GM23338 (cell line): ENCODE measurements around the gene KRTAP3-2.

ENCODE experiments used
- CREB1 ChIP-seq: fragments of 250-450 bp; sonication (Bioruptor Pico); IDR thresholded peaks from 2 replicates; pipeline ENCODE4 v1.5.0; 2020; ENCODE audit warnings: low read depth, mild to moderate bottlenecking, moderate library complexity
- CTCF ChIP-seq, 2 experiments: fragments of 200-600 bp in 1 of 2; sonication (generic) in 1 of 2; conservative IDR thresholded peaks; 2 replicates each; pipeline versions ENCODE4 v1.5.1 to v1.6.1; 2016 to 2017; ENCODE audit warnings: antibody characterized with exemption in 2 of 2, low read depth in 2 of 2, mild to moderate bottlenecking in 2 of 2, moderate library complexity in 1 of 2
- EZH2phosphoT487 ChIP-seq: fragments of 200-600 bp; sonication (generic); IDR thresholded peaks from one replicate; pipeline ENCODE4 v1.8.1; 2018; ENCODE audit warnings: antibody characterized with exemption; ENCODE audit not compliant: unreplicated experiment
- JUNB ChIP-seq: IDR thresholded peaks from one replicate; pipeline ENCODE4 v1.6.1; 2016; ENCODE audit warnings: antibody characterized with exemption; ENCODE audit not compliant: unreplicated experiment
- POLR2AphosphoS5 ChIP-seq: IDR thresholded peaks from 2 replicates; pipeline ENCODE4 v1.6.1; 2016; ENCODE audit warnings: antibody characterized with exemption, low read depth
- REST ChIP-seq: IDR thresholded peaks from one replicate; pipeline ENCODE4 v1.6.1; 2018; ENCODE audit warnings: antibody characterized with exemption; ENCODE audit not compliant: unreplicated experiment

- TF ChIP-seq CREB1 (no peak), CTCF (conservative IDR thresholded peaks at IDR 0.05; ENCODE audit: low read depth in 2 of 2) (no peak), POLR2AphosphoS5 (no peak), REST (no peak), JUNB (no peak), EZH2phosphoT487 (no peak)
Measured at GRCh38 chr17:41002814-41003213, 3.1 kb upstream of the KRTAP3-2 start.
